OCI-LY7 (cell line): ENCODE results near the gene GCLM.

Experiments used
- EZH2phosphoT487 ChIP-seq: fragments of 200-600 bp; sonication (generic); IDR thresholded peaks from 2 replicates; pipeline ENCODE4 v1.6.1; 2018; ENCODE audit warnings: low read depth, borderline replicate concordance, mild to moderate bottlenecking, mixed run types, antibody characterized with exemption, low read length, moderate library complexity, mixed read lengths
- TF ChIP-seq, protein P1 (sequence below): fragments of 200-600 bp; sonication (generic); conservative IDR thresholded peaks from 2 replicates; pipeline ENCODE4 v1.5.1; 2014; ENCODE audit warnings: mild to moderate bottlenecking, antibody characterized with exemption, low read length, moderate library complexity, mixed read lengths

DNA sequence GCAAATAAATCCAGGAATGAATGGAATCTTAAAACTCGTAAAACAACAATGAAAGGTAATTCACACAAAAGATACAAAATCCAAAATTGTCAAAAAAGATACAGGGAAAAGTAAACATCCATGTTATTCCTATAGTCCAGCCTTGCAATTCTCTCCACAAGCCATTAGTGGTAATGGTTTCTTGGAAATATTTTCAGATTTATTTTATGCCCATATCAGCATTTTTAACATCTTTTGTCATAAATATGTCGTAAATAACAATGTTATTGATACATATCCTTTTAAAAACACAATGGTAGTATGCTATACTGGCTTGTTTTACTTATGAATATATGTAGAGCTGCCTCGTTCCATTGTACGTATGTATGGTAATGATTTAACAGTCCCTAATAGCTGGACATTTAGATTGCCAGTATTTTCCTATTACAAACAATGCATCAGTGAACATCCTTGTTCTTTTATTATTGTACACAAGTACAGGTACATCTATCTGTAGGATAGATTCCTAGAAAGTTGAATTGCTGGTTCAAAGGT lies 60.8 kb downstream of the GCLM start:
- TF ChIP-seq, protein P1, sequence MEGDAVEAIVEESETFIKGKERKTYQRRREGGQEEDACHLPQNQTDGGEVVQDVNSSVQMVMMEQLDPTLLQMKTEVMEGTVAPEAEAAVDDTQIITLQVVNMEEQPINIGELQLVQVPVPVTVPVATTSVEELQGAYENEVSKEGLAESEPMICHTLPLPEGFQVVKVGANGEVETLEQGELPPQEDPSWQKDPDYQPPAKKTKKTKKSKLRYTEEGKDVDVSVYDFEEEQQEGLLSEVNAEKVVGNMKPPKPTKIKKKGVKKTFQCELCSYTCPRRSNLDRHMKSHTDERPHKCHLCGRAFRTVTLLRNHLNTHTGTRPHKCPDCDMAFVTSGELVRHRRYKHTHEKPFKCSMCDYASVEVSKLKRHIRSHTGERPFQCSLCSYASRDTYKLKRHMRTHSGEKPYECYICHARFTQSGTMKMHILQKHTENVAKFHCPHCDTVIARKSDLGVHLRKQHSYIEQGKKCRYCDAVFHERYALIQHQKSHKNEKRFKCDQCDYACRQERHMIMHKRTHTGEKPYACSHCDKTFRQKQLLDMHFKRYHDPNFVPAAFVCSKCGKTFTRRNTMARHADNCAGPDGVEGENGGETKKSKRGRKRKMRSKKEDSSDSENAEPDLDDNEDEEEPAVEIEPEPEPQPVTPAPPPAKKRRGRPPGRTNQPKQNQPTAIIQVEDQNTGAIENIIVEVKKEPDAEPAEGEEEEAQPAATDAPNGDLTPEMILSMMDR = no peak
- no peak for TF ChIP-seq EZH2phosphoT487
